MM.1S (cell line): ENCODE data around the gene TPSAB1.

Experiments used
- EZH2 ChIP-seq: fragments of 300-600 bp; sonication (generic); optimal IDR thresholded peaks from 2 replicates; pipeline ENCODE3; 2017; ENCODE audit warnings: low read depth, mild to moderate bottlenecking, antibody characterized with exemption, low read length, mixed read lengths
- EZH2phosphoT487 ChIP-seq: fragments of 300-600 bp; sonication (generic); IDR thresholded peaks from 2 replicates; pipeline ENCODE4 v1.6.1; 2018; ENCODE audit warnings: antibody characterized with exemption, low read length
- TF ChIP-seq, protein P1 (sequence below): fragments of 300-600 bp; sonication (generic); IDR thresholded peaks from 2 replicates; pipeline ENCODE4 v1.5.1; 2016; ENCODE audit warnings: antibody characterized with exemption, low read length, mixed read lengths

DNA sequence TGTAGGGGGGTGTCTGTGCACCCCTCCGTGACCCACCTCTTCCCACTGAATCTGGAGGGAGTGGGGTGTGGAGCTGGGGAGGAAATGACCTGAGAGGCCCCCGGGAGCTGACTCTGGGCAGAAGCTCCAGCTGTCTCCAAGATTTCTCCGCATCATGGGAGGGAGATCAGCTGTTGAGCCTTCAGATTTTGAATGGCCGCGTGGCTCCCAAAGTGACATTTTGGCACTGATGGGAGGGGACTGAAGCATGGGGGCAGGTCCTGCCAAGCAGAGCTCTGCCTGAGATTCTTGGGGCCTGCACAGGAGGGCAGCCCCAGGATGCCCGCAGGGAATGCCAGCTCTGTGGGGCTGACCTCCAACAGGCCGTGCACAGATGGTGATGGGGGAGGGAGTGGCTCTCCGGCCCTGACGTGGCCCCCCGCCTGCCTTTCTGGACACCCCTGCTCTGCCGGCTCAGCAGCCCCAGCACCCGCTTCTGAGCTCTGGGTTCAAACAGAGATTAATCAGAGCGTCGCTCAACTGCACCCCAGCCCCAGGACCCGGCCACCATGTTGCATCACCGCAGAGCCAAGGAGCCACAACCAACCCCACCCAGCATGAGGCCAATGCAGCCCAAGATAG is 43.6 kb downstream of the TPSAB1 start:
- TF ChIP-seq, protein P1, sequence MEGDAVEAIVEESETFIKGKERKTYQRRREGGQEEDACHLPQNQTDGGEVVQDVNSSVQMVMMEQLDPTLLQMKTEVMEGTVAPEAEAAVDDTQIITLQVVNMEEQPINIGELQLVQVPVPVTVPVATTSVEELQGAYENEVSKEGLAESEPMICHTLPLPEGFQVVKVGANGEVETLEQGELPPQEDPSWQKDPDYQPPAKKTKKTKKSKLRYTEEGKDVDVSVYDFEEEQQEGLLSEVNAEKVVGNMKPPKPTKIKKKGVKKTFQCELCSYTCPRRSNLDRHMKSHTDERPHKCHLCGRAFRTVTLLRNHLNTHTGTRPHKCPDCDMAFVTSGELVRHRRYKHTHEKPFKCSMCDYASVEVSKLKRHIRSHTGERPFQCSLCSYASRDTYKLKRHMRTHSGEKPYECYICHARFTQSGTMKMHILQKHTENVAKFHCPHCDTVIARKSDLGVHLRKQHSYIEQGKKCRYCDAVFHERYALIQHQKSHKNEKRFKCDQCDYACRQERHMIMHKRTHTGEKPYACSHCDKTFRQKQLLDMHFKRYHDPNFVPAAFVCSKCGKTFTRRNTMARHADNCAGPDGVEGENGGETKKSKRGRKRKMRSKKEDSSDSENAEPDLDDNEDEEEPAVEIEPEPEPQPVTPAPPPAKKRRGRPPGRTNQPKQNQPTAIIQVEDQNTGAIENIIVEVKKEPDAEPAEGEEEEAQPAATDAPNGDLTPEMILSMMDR = no peak
- no peak for TF ChIP-seq EZH2
- TF ChIP-seq EZH2phosphoT487 = no peak
